K562 (cell line): ENCODE measurements around the gene ABT1. TPM values are rescaled to one million over a fixed set of nuclear protein-coding genes. Genes with fewer than 3 reads are reported as not detected.

Experiments used
- BCLAF1 ChIP-seq, 2 experiments: fragments of 450-650 bp in 1 of 2; IDR thresholded peaks; 2 replicates each; pipeline ENCODE4 v1.6.1; 2011 to 2017; ENCODE audit warnings: low read depth in 2 of 2, antibody characterized with exemption in 1 of 2, borderline replicate concordance in 1 of 2, low read length in 1 of 2, mild to moderate bottlenecking in 1 of 2, mixed read lengths in 1 of 2; ENCODE audit not compliant: control insufficient read depth in 1 of 2
- DLX4 ChIP-seq: fragments of 250-450 bp; sonication (Bioruptor Pico); IDR thresholded peaks from 2 replicates; pipeline ENCODE4 v1.6.1; 2021; ENCODE audit warnings: mild to moderate bottlenecking
- HMG20A ChIP-seq: fragments of 450-650 bp; formaldehyde crosslinking; conservative IDR thresholded peaks from 2 replicates; pipeline ENCODE4 v1.4.0; 2020; ENCODE audit warnings: mild to moderate bottlenecking, mixed read lengths
- NONO ChIP-seq, 2 experiments: fragments of 200-400 bp in 1 of 2; fragments of 450-650 bp in 1 of 2; formaldehyde crosslinking in 1 of 2; IDR thresholded peaks; 2 replicates each; pipeline ENCODE4 v1.6.1; 2017; ENCODE audit warnings: low read depth in 2 of 2, mild to moderate bottlenecking in 2 of 2, moderate library complexity in 2 of 2, low read length in 1 of 2
- PHB ChIP-seq: fragments of 250-450 bp; sonication (Bioruptor Pico); IDR thresholded peaks from 2 replicates; pipeline ENCODE4 v1.5.0; 2021
- ZNF584 ChIP-seq: fragments of 200-800 bp; sonication (Bioruptor generic); IDR thresholded peaks from 2 replicates; pipeline ENCODE4 v1.6.1; 2016; ENCODE audit warnings: low read depth, mild to moderate bottlenecking, missing genetic modification characterization, missing compliant biosample characterization
- ZNF699 ChIP-seq: fragments of 250-450 bp; sonication (Bioruptor Pico); IDR thresholded peaks from 2 replicates; pipeline ENCODE4 v1.8.0; 2021; ENCODE audit warnings: mild to moderate bottlenecking, moderate library complexity; ENCODE audit not compliant: insufficient replicate concordance
- polyA plus RNA-seq, 8 experiments: library from polyadenylated mRNA; depleted of rRNA in 4 of 8; stranded (reverse) in 5 of 8; unstranded in 3 of 8; fragments of >200 nt; fragmentation: Nextera tagmentation in 2 of 8; fragmentation: Illumina TruSeq in 1 of 8; extraction: Ambion mirVana in 2 of 8; extraction: Trizol in 1 of 8; gene quantifications; 2 replicates each; pipeline versions ENCODE4 v1.2.1 to v1.2.3, GENCODE V29; 2011 to 2014; ENCODE audit warnings: inconsistent platforms in 1 of 8, missing spikeins in 1 of 8
- total RNA-seq, 7 experiments: library from RNA; depleted of rRNA in 6 of 7; stranded (reverse); fragments of >200 nt in 6 of 7; fragmentation: Illumina TruSeq in 2 of 7; extraction: Trizol in 2 of 7; gene quantifications; 2 replicates each; pipeline versions ENCODE4 v1.2.1 to v1.2.3, GENCODE V29; 2011 to 2021; ENCODE audit warnings: low replicate concordance in 1 of 7
- TF ChIP-seq, protein P1 (sequence below): fragments of 150-350 bp; IDR thresholded peaks from 2 replicates; pipeline ENCODE4 v1.6.1; 2014; ENCODE audit warnings: low read depth, mild to moderate bottlenecking, low read length, borderline replicate concordance
- TF ChIP-seq, protein P2 (sequence below): fragments of 450-650 bp; IDR thresholded peaks from 2 replicates; pipeline ENCODE4 v1.6.1; 2017; ENCODE audit warnings: antibody characterized with exemption, mild to moderate bottlenecking

Gene ABT1
- total and polyA plus RNA-seq, 9 of the 15 experiments (the other 6 are each of a cell fraction or from before 2014, with no cell fraction given), result 8.8 to 52.7 (median 40.7) TPM

- TF ChIP-seq BCLAF1 (IDR thresholded peaks at IDR 0.05; ENCODE audit: borderline replicate concordance in 1 of 2, control insufficient read depth in 1 of 2, low read depth in 2 of 2, low read length in 1 of 2) (0 out of 4 replicates have a peak, but pooled peaks of 1 of the 2 experiments have one; percentile 71), NONO (IDR thresholded peaks at IDR 0.05; ENCODE audit: low read depth in 2 of 2, low read length in 1 of 2) (no peak), DLX4 (no peak), ZNF584 (CRISPR knock-in tag) (peak; percentile 33; the same call in 1 of the 2 replicates), HMG20A (CRISPR knock-in tag) (no peak), ZNF699 (CRISPR knock-in tag) (no peak), PHB (CRISPR knock-in tag) (no peak)
- TF ChIP-seq, protein P1, sequence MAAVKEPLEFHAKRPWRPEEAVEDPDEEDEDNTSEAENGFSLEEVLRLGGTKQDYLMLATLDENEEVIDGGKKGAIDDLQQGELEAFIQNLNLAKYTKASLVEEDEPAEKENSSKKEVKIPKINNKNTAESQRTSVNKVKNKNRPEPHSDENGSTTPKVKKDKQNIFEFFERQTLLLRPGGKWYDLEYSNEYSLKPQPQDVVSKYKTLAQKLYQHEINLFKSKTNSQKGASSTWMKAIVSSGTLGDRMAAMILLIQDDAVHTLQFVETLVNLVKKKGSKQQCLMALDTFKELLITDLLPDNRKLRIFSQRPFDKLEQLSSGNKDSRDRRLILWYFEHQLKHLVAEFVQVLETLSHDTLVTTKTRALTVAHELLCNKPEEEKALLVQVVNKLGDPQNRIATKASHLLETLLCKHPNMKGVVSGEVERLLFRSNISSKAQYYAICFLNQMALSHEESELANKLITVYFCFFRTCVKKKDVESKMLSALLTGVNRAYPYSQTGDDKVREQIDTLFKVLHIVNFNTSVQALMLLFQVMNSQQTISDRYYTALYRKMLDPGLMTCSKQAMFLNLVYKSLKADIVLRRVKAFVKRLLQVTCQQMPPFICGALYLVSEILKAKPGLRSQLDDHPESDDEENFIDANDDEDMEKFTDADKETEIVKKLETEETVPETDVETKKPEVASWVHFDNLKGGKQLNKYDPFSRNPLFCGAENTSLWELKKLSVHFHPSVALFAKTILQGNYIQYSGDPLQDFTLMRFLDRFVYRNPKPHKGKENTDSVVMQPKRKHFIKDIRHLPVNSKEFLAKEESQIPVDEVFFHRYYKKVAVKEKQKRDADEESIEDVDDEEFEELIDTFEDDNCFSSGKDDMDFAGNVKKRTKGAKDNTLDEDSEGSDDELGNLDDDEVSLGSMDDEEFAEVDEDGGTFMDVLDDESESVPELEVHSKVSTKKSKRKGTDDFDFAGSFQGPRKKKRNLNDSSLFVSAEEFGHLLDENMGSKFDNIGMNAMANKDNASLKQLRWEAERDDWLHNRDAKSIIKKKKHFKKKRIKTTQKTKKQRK, result no peak
- TF ChIP-seq, protein P2, sequence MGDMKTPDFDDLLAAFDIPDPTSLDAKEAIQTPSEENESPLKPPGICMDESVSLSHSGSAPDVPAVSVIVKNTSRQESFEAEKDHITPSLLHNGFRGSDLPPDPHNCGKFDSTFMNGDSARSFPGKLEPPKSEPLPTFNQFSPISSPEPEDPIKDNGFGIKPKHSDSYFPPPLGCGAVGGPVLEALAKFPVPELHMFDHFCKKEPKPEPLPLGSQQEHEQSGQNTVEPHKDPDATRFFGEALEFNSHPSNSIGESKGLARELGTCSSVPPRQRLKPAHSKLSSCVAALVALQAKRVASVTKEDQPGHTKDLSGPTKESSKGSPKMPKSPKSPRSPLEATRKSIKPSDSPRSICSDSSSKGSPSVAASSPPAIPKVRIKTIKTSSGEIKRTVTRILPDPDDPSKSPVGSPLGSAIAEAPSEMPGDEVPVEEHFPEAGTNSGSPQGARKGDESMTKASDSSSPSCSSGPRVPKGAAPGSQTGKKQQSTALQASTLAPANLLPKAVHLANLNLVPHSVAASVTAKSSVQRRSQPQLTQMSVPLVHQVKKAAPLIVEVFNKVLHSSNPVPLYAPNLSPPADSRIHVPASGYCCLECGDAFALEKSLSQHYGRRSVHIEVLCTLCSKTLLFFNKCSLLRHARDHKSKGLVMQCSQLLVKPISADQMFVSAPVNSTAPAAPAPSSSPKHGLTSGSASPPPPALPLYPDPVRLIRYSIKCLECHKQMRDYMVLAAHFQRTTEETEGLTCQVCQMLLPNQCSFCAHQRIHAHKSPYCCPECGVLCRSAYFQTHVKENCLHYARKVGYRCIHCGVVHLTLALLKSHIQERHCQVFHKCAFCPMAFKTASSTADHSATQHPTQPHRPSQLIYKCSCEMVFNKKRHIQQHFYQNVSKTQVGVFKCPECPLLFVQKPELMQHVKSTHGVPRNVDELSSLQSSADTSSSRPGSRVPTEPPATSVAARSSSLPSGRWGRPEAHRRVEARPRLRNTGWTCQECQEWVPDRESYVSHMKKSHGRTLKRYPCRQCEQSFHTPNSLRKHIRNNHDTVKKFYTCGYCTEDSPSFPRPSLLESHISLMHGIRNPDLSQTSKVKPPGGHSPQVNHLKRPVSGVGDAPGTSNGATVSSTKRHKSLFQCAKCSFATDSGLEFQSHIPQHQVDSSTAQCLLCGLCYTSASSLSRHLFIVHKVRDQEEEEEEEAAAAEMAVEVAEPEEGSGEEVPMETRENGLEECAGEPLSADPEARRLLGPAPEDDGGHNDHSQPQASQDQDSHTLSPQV, result peak; percentile 85
Measured at GRCh38 chr6:26594730-26595632, 1.8 kb upstream of the ABT1 start (continued).
